Mammary epithelial cell (primary cell): Measurements from ENCODE around the gene TRAPPC8.

Experiments
- CTCF ChIP-seq, 2 donors: IDR thresholded peaks in 1 of 2; conservative IDR thresholded peaks in 1 of 2; 2 replicates each; pipeline ENCODE4 v1.5.1; 2011 to 2012; ENCODE audit warnings: inconsistent platforms in 2 of 2, low read length in 2 of 2, mild to moderate bottlenecking in 2 of 2, control low read depth in 1 of 2, low read depth in 1 of 2; ENCODE audit not compliant: insufficient read depth in 1 of 2; ENCODE audit errors: extremely low read depth in 1 of 2
- EZH2 ChIP-seq: IDR thresholded peaks from 2 replicates; pipeline ENCODE4 v1.6.1; 2012; ENCODE audit warnings: low read length, inconsistent platforms, borderline replicate concordance

- TF ChIP-seq CTCF (conservative IDR thresholded peaks at IDR 0.05 in 1 of 2, IDR thresholded peaks at IDR 0.05 in 1 of 2; ENCODE audit: extremely low read depth in 1 of 2, insufficient read depth in 1 of 2, low read depth in 1 of 2, low read length in 2 of 2): no peak
- TF ChIP-seq EZH2: no peak
Observed at GRCh38 chr18:31875301-31875700, 67.6 kb downstream of the TRAPPC8 start.
